ENCODE measurements around the gene TEKTIP1.
A peak's percentile ranks its signal among the peaks of the same experiment; 100 is the strongest.
"Not testable (repeated sequence)": the region's sequence is repeated elsewhere in the genome, so short reads cannot be mapped to it uniquely, and the experiment has no call there.

TEKTIP1 gene

DNA sequence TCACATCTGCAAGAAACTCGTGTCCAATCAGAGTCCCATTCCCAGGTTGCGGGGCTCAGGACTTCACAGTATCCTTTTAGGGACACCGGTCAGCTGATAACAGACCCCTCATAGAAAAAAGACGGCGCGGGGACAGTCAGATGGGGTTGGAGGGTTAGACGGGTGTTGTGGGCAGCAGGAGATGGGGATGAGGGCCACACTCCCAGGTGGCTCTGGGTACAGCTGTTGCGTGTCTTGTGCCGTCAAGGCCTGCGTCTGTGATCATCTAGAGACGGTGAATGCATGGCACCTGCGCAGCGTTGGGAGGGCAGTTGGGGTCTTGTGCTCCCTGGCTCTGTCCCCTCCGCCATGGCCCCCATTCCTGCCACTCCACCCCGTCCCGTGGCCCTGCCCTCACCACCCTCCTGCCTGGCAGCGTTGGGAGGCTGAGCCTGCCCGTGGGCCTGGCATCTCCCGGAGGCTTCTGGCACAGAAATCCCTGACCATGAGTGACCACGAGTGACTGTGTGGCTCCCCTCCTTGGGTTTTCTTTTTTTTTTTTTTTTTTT, 14.0 kb upstream of the TEKTIP1 start:
- peaks cover 15% of the 10 kb centered on the region for H3K4me1 Mint-ChIP-seq
- no peaks in the 10 kb centered on the region for H3K9me3 Mint-ChIP-seq
- no peak overlapping the region for H3K4me3 Mint-ChIP-seq
- no peak for DNase-seq
- H3K36me3 Mint-ChIP-seq (ENCODE audit: low read depth): peaks cover 26% of the 10 kb centered on the region
- peaks cover 3% of the 10 kb centered on the region for H3K27me3 Mint-ChIP-seq (ENCODE audit: low read depth, poor library complexity)
- TF ChIP-seq, protein P1, sequence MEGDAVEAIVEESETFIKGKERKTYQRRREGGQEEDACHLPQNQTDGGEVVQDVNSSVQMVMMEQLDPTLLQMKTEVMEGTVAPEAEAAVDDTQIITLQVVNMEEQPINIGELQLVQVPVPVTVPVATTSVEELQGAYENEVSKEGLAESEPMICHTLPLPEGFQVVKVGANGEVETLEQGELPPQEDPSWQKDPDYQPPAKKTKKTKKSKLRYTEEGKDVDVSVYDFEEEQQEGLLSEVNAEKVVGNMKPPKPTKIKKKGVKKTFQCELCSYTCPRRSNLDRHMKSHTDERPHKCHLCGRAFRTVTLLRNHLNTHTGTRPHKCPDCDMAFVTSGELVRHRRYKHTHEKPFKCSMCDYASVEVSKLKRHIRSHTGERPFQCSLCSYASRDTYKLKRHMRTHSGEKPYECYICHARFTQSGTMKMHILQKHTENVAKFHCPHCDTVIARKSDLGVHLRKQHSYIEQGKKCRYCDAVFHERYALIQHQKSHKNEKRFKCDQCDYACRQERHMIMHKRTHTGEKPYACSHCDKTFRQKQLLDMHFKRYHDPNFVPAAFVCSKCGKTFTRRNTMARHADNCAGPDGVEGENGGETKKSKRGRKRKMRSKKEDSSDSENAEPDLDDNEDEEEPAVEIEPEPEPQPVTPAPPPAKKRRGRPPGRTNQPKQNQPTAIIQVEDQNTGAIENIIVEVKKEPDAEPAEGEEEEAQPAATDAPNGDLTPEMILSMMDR (IDR thresholded peaks at IDR 0.05): no peak
- no peak overlapping the region for H3K27ac Mint-ChIP-seq

DNA sequence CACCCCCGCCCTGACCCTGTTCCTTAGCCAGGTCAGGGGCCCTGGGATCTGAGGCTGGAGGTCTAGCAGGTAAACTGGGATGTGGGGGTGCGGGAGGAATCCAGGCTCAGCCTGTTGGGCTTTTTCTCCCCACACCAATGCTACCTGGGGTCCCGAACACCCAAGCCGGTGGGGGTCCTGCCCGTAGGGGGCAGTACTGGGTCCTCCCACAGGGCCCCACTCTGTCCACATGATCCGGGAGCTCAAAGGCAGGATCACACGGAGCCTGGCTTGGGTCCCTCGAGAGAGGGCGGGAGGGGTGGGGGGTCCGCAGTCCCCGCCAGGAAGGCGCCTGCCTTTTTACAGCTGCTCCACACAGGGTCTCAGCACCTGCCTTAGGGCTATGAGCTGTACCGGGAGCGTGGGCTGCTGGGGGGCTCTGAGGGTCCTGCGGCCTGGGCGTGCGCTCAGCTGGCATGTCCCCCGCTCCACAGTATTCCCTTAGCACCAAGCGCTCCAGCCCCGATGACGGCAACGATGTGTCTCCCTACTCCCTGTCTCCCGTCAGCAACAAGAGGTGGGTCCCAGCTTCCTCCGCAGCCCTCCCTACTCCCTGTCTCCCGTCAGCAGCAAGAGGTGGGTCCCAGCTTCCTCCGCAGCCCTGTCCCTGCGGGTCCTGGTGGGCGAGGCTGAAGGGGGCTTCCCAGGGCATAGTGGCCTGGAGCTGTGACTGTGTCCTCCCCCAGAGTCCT, 12.3 kb upstream of the TEKTIP1 start:
- Mint-ChIP-seq H3K4me3 (no peak overlapping the region), H3K36me3 (ENCODE audit: low read depth) (peaks cover 17% of the 10 kb centered on the region), H3K4me1 (peaks cover 10% of the 10 kb centered on the region), H3K27ac (no peak overlapping the region), H3K27me3 (ENCODE audit: low read depth, poor library complexity) (peaks cover 3% of the 10 kb centered on the region), H3K9me3 (no peaks in the 10 kb centered on the region)
- DNase-seq: no peak
- TF ChIP-seq, protein P1 (IDR thresholded peaks at IDR 0.05): peak; percentile 13

DNA sequence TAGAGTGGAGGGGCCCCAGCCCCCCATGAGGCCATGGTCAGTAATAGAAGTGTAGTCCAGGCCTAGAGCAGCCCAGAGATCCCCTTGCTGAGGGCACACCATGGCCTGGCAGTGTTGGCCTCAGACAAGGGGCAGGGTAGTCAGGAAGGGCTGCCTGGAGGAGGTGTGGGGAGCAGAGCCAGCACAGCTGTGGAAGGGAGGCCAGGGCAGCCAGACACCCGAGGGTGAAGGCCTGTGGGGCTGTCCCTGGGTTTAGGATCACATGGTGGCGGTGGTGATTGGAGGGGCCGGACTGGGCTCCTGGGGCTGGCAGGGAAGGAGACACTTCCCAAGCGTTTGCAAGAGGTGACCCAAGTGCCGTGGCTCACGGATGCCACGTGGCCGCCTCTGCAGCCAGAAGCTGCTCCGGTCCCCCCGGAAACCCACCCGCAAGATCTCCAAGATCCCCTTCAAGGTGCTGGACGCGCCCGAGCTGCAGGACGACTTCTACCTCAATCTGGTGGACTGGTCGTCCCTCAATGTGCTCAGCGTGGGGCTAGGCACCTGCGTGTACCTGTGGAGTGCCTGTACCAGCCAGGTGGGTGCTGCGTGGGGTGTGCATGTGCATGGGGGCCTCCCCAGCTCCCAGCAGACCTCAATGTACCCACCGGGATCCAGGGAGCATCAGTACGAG, 11.6 kb upstream of the TEKTIP1 start:
- Mint-ChIP-seq H3K27ac (no peak overlapping the region), H3K4me1 (peaks cover 10% of the 10 kb centered on the region), H3K4me3 (no peak overlapping the region), H3K27me3 (ENCODE audit: low read depth, poor library complexity) (peaks cover 3% of the 10 kb centered on the region), H3K36me3 (ENCODE audit: low read depth) (peaks cover 13% of the 10 kb centered on the region), H3K9me3 (no peaks in the 10 kb centered on the region)
- no peak for DNase-seq
- TF ChIP-seq, protein P1 (IDR thresholded peaks at IDR 0.05): no peak

DNA sequence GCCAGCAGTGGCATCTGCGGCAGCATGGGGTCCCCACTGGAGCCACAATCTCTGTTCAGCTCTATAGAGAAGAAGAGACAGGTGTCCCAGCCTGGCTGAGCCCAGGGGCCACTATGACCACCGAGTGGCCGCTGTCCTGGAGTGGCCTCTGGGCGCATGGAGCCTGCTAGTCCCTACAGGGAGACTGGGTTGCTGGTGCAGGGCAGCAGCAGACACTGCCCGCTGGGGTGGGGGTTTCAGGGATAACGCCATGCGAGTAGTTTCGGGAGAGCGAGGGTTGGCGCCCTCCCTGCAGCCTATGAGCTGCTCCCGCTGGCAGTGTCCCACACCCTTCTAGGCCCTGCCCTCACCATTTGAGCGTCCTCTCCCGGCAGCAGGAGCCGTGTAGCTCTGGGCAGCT, 10.9 kb upstream of the TEKTIP1 start:
- Mint-ChIP-seq H3K4me1 (peaks cover 10% of the 10 kb centered on the region), H3K4me3 (no peak overlapping the region), H3K27ac (no peak overlapping the region), H3K36me3 (ENCODE audit: low read depth) (peaks cover 13% of the 10 kb centered on the region), H3K27me3 (ENCODE audit: low read depth, poor library complexity) (peaks cover 3% of the 10 kb centered on the region), H3K9me3 (no peaks in the 10 kb centered on the region)
- TF ChIP-seq, protein P1 (IDR thresholded peaks at IDR 0.05): no peak
- no peak for DNase-seq

DNA sequence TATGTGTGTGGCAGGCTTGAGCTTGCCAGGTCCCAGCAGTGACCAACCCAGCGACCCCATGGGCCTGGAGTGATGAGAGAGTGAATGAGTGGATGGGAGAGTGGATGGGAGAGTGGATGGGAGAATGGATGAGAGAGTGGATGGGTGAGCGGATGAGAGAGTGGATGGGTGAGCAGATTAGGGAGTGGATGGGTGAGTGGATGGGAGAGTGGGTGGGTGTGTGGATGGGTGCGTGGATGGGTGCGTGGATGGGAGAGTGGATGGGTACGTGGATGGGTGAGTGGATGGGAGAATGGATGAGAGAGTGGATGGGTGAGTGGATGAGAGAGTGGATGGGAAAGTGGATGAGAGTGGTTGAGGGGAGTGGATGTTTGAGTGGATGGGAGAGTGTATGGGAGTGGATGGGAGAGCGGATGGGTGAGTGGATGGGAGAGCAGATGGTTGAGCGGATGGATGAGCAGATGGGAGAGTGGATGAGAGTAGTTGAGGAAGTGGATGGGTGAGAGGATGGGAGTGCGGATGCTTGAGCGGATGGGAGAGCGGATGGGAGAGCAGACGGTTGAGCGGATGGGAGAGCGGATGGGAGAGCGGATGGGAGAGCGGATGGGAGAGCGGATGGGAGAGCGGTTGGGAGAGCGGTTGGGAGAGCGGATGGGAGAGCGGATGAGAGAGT, 10.3 kb upstream of the TEKTIP1 start:
- TF ChIP-seq, protein P1 (IDR thresholded peaks at IDR 0.05): no peak
- Mint-ChIP-seq H3K4me1 (peaks cover 10% of the 10 kb centered on the region), H3K27ac (no peak overlapping the region), H3K9me3 (no peaks in the 10 kb centered on the region), H3K27me3 (ENCODE audit: low read depth, poor library complexity) (peaks cover 3% of the 10 kb centered on the region), H3K36me3 (ENCODE audit: low read depth) (peaks cover 14% of the 10 kb centered on the region), H3K4me3 (no peak overlapping the region)
- no peak for DNase-seq

DNA sequence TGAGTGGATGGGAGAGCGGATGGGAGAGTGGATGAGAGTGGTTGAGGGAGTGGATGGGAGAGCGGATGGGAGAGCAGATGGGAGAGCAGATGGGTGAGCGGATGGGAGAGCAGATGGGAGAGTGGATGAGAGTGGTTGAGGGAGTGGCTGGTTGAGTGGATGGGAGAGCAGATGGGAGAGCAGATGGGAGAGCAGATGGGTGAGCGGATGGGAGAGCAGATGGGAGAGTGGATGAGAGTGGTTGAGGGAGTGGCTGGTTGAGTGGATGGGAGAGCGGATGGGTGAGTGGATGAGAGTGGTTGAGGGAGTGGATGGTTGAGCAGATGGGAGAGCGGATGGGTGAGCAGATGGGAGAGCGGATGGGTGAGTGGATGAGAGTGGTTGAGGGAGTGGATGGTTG, 9.7 kb upstream of the TEKTIP1 start:
- not testable (repeated sequence) for H3K4me3 Mint-ChIP-seq; DNase-seq; H3K36me3 Mint-ChIP-seq (ENCODE audit: low read depth); H3K27me3 Mint-ChIP-seq (ENCODE audit: low read depth, poor library complexity); H3K4me1 Mint-ChIP-seq; H3K27ac Mint-ChIP-seq; H3K9me3 Mint-ChIP-seq

All from nephron progenitor cell (in vitro differentiated cells).